Nephron (organoid): Measurements from ENCODE around the gene TSHZ1.

ENCODE experiments used
- H3K27ac Mint-ChIP-seq, 3 experiments: 2 replicates each; pipeline ENCODE4 v1.8.0; 2020; ENCODE audit warnings: mixed read lengths in 3 of 3, mild to moderate bottlenecking in 2 of 3, moderate library complexity in 1 of 3
- H3K27me3 Mint-ChIP-seq: 2 replicates; pipeline ENCODE4 v1.8.0; 2021; ENCODE audit warnings: low read depth, mild to moderate bottlenecking, moderate library complexity, mixed read lengths
- H3K36me3 Mint-ChIP-seq: 2 replicates; pipeline ENCODE4 v1.8.0; 2020; ENCODE audit warnings: low read depth, mixed read lengths
- H3K4me1 Mint-ChIP-seq: 2 replicates; pipeline ENCODE4 v1.8.0; 2020; ENCODE audit warnings: mixed read lengths
- H3K4me3 Mint-ChIP-seq, 3 experiments: 2 replicates each; pipeline ENCODE4 v1.8.0; 2020; ENCODE audit warnings: mild to moderate bottlenecking in 3 of 3, mixed read lengths in 3 of 3, moderate library complexity in 2 of 3
- H3K9me3 Mint-ChIP-seq: 2 replicates; pipeline ENCODE4 v1.8.0; 2020; ENCODE audit warnings: mixed read lengths
- TF ChIP-seq, protein P1 (sequence below), 3 experiments: fragments of 200-600 bp; sonication (generic); IDR thresholded peaks; one replicate each; pipeline ENCODE4 v1.5.0; 2021; ENCODE audit warnings: antibody characterized with exemption in 3 of 3; ENCODE audit not compliant: unreplicated experiment in 3 of 3

Gene TSHZ1

GRCh38 chr18:75173738-75174137 lies 36.9 kb upstream of the TSHZ1 start:
- Mint-ChIP-seq H3K4me1 (peaks cover 16% of the 10 kb centered on the region), H3K4me3 (no peak overlapping the region), H3K36me3 (no peaks in the 10 kb centered on the region), H3K27ac (no peak overlapping the region), H3K27me3 (peaks cover 8% of the 10 kb centered on the region), H3K9me3 (no peaks in the 10 kb centered on the region)
- TF ChIP-seq, protein P1, sequence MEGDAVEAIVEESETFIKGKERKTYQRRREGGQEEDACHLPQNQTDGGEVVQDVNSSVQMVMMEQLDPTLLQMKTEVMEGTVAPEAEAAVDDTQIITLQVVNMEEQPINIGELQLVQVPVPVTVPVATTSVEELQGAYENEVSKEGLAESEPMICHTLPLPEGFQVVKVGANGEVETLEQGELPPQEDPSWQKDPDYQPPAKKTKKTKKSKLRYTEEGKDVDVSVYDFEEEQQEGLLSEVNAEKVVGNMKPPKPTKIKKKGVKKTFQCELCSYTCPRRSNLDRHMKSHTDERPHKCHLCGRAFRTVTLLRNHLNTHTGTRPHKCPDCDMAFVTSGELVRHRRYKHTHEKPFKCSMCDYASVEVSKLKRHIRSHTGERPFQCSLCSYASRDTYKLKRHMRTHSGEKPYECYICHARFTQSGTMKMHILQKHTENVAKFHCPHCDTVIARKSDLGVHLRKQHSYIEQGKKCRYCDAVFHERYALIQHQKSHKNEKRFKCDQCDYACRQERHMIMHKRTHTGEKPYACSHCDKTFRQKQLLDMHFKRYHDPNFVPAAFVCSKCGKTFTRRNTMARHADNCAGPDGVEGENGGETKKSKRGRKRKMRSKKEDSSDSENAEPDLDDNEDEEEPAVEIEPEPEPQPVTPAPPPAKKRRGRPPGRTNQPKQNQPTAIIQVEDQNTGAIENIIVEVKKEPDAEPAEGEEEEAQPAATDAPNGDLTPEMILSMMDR (IDR thresholded peaks at IDR 0.05; ENCODE audit: unreplicated experiment in 3 of 3): no peak

- TF ChIP-seq, protein P1 (IDR thresholded peaks at IDR 0.05; ENCODE audit: unreplicated experiment in 3 of 3): no peak
- peaks cover 16% of the 10 kb centered on the region for H3K4me1 Mint-ChIP-seq
- H3K27ac Mint-ChIP-seq: no peak overlapping the region
- H3K9me3 Mint-ChIP-seq: peaks cover 3% of the 10 kb centered on the region
- no peaks in the 10 kb centered on the region for H3K36me3 Mint-ChIP-seq
- H3K4me3 Mint-ChIP-seq: no peak overlapping the region
- peaks cover 5% of the 10 kb centered on the region for H3K27me3 Mint-ChIP-seq
These were observed 33.7 kb upstream of the TSHZ1 start for GRCh38 chr18:75176849-75177248.

DNA sequence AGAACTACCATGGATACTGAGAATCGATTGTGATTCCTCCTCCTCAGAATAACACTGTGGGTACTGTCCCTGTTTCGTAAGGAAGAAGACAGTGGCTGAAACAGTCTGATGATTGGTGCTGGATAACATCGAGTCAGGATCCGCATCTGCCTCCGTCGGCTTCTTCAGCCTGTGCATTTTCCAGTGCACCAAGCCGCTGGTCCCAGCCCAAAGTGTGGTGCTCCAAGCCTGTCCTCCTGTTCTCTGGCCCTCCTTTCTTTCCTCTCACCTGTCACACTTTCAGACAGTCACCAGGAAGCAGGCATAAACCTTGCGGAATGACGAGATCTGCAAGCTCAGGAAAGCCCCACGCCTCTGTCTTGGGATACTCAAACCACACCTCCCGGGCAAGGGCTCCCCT lies 32.2 kb upstream of the TSHZ1 start:
- Mint-ChIP-seq H3K27me3 (no peaks in the 10 kb centered on the region), H3K27ac (no peak overlapping the region), H3K4me3 (no peak overlapping the region), H3K4me1 (peaks cover 7% of the 10 kb centered on the region), H3K36me3 (peaks cover 7% of the 10 kb centered on the region), H3K9me3 (peaks cover 10% of the 10 kb centered on the region)
- TF ChIP-seq, protein P1 (IDR thresholded peaks at IDR 0.05; ENCODE audit: unreplicated experiment in 3 of 3): no peak

GRCh38 chr18:75179819-75180600 lies 30.6 kb upstream of the TSHZ1 start:
- TF ChIP-seq, protein P1 (IDR thresholded peaks at IDR 0.05; ENCODE audit: unreplicated experiment in 3 of 3): no peak
- no peak overlapping the region for H3K4me3 Mint-ChIP-seq
- peaks cover 8% of the 10 kb centered on the region for H3K36me3 Mint-ChIP-seq
- peaks cover 15% of the 10 kb centered on the region for H3K9me3 Mint-ChIP-seq
- no peaks in the 10 kb centered on the region for H3K27me3 Mint-ChIP-seq
- no peaks in the 10 kb centered on the region for H3K4me1 Mint-ChIP-seq
- H3K27ac Mint-ChIP-seq: no peak overlapping the region

- no peak overlapping the region for H3K4me3 Mint-ChIP-seq
- H3K27ac Mint-ChIP-seq: no peak overlapping the region
- peaks cover 8% of the 10 kb centered on the region for H3K36me3 Mint-ChIP-seq
- peaks cover 4% of the 10 kb centered on the region for H3K27me3 Mint-ChIP-seq
- TF ChIP-seq, protein P1 (IDR thresholded peaks at IDR 0.05; ENCODE audit: unreplicated experiment in 3 of 3): no peak
- H3K4me1 Mint-ChIP-seq: peaks cover 4% of the 10 kb centered on the region
- H3K9me3 Mint-ChIP-seq: peaks cover 15% of the 10 kb centered on the region
These were observed 27.1 kb upstream of the TSHZ1 start for GRCh38 chr18:75183524-75183923.

- Mint-ChIP-seq H3K27me3 (peaks cover 4% of the 10 kb centered on the region), H3K27ac (no peak overlapping the region), H3K36me3 (peaks cover 8% of the 10 kb centered on the region), H3K4me3 (no peak overlapping the region), H3K4me1 (peaks cover 4% of the 10 kb centered on the region), H3K9me3 (peaks cover 15% of the 10 kb centered on the region)
- TF ChIP-seq, protein P1 (IDR thresholded peaks at IDR 0.05; ENCODE audit: unreplicated experiment in 3 of 3): no peak
These were observed 26.6 kb upstream of the TSHZ1 start for GRCh38 chr18:75183973-75184493.
